Thyroid gland (tissue), 4 donors: ENCODE results near the gene SASH3.

ENCODE experiments used
- POLR2A ChIP-seq, 2 donors: fragments of 450-650 bp; IDR thresholded peaks; one replicate each; pipeline ENCODE4 v1.6.1; 2017; ENCODE audit warnings: antibody characterized with exemption in 2 of 2, mild to moderate bottlenecking in 2 of 2, moderate library complexity in 1 of 2
- TF ChIP-seq, protein P1 (sequence below), 6 experiments: fragments of 200-600 bp in 3 of 6; fragments of 450-650 bp in 3 of 6; sonication (generic) in 3 of 6; IDR thresholded peaks; one replicate each; pipeline ENCODE4 v1.5.1; 2016 to 2019; ENCODE audit warnings: antibody characterized with exemption in 6 of 6, mild to moderate bottlenecking in 2 of 6, inconsistent platforms in 1 of 6, moderate library complexity in 1 of 6

DNA sequence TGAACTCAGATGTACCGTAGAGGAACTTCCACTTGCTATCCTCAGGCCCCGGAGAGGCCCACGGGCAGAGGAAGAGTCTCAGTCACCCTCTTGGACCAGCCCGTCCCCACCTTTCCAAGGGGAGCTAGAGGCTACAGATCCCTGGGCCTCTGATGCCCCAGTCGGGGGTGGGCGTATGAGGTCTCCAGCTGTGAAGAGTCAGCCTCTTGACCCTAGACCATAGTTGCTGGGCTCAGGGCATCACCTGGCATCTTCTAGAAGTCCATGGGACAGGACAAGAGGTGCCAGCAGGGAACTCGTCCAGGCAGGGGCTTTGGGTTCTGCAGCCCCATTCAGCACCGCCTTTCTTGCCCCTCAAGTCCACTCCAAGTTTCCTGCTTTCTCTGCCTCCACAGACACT, 11.6 kb downstream of the SASH3 start:
- TF ChIP-seq, protein P1, sequence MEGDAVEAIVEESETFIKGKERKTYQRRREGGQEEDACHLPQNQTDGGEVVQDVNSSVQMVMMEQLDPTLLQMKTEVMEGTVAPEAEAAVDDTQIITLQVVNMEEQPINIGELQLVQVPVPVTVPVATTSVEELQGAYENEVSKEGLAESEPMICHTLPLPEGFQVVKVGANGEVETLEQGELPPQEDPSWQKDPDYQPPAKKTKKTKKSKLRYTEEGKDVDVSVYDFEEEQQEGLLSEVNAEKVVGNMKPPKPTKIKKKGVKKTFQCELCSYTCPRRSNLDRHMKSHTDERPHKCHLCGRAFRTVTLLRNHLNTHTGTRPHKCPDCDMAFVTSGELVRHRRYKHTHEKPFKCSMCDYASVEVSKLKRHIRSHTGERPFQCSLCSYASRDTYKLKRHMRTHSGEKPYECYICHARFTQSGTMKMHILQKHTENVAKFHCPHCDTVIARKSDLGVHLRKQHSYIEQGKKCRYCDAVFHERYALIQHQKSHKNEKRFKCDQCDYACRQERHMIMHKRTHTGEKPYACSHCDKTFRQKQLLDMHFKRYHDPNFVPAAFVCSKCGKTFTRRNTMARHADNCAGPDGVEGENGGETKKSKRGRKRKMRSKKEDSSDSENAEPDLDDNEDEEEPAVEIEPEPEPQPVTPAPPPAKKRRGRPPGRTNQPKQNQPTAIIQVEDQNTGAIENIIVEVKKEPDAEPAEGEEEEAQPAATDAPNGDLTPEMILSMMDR (IDR thresholded peaks at IDR 0.05) = no peak
- TF ChIP-seq POLR2A (IDR thresholded peaks at IDR 0.05) = no peak
